HG02970 (cell line): ENCODE measurements around the gene ATP10A.

ENCODE experiments used
- ATAC-seq: cut with Tn5 transposase; IDR thresholded peaks from one replicate; pipeline ENCODE4 v1.9.1; 2021; ENCODE audit warnings: mild to moderate bottlenecking, moderate library complexity, moderate number of reproducible peaks; ENCODE audit not compliant: unreplicated experiment, low FRiP score

ATP10A gene

GRCh38 chr15:25797511-25797935, 65.6 kb downstream of the ATP10A start:
- ATAC-seq: no peak

- ATAC-seq: no peak
Observed at GRCh38 chr15:25797035-25797434, 66.1 kb downstream of the ATP10A start.

- no peak for ATAC-seq
Observed at GRCh38 chr15:25796395-25796794, 66.7 kb downstream of the ATP10A start.

GRCh38 chr15:25795712-25796111, 67.4 kb downstream of the ATP10A start:
- ATAC-seq: no peak

- ATAC-seq: no peak
Observed at GRCh38 chr15:25795061-25795460, 68.1 kb downstream of the ATP10A start.

GRCh38 chr15:25793354-25794050, 69.6 kb downstream of the ATP10A start:
- ATAC-seq: no peak

GRCh38 chr15:25792128-25792527, 71.0 kb downstream of the ATP10A start:
- no peak for ATAC-seq

- ATAC-seq: no peak
Observed at GRCh38 chr15:25790000-25790660, 73.0 kb downstream of the ATP10A start.

- ATAC-seq: no peak
Observed at GRCh38 chr15:25789616-25789999, 73.5 kb downstream of the ATP10A start.

GRCh38 chr15:25789211-25789610, 73.9 kb downstream of the ATP10A start:
- ATAC-seq: no peak

- ATAC-seq: no peak
Observed at GRCh38 chr15:25787855-25788520, 75.1 kb downstream of the ATP10A start.

GRCh38 chr15:25787381-25787780, 75.7 kb downstream of the ATP10A start:
- ATAC-seq: no peak

GRCh38 chr15:25786040-25786439, 77.1 kb downstream of the ATP10A start:
- no peak for ATAC-seq

GRCh38 chr15:25785641-25786025, 77.5 kb downstream of the ATP10A start:
- ATAC-seq: no peak

- ATAC-seq: no peak
Observed at GRCh38 chr15:25784876-25785640, 78.1 kb downstream of the ATP10A start.

GRCh38 chr15:25783607-25784540, 79.3 kb downstream of the ATP10A start:
- ATAC-seq: no peak

- ATAC-seq: no peak
Observed at GRCh38 chr15:25783134-25783533, 80.0 kb downstream of the ATP10A start.

GRCh38 chr15:25780479-25781255, 82.5 kb downstream of the ATP10A start:
- ATAC-seq: no peak

- ATAC-seq: no peak
Observed at GRCh38 chr15:25778161-25778560, 85.0 kb downstream of the ATP10A start.
